H9 (cell line): ENCODE results near the gene KIF5C. TPM values are rescaled to one million over a fixed set of nuclear protein-coding genes. Genes with fewer than 3 reads are reported as not detected.

Source experiments
- DNase-seq: peaks from one replicate; pipeline ENCODE4 v3.0.0-alpha.2; 2017
- H2AFZ ChIP-seq: one replicate; pipeline ENCODE4 v1.6.1; 2013; ENCODE audit warnings: mild to moderate bottlenecking, low read length, control low read depth, moderate library complexity
- H2AK5ac ChIP-seq: 2 replicates; pipeline ENCODE4 v1.6.1; 2013; ENCODE audit warnings: low read length, control low read depth, mixed read lengths; ENCODE audit not compliant: insufficient read length
- H2BK120ac ChIP-seq: one replicate; pipeline ENCODE4 v1.6.1; 2013; ENCODE audit warnings: low read depth, mild to moderate bottlenecking, low read length, control low read depth, inconsistent platforms; ENCODE audit not compliant: poor library complexity, severe bottlenecking
- H2BK12ac ChIP-seq: 2 replicates; pipeline ENCODE4 v1.6.1; 2013; ENCODE audit warnings: low read length, control low read depth, mixed read lengths, low read depth; ENCODE audit not compliant: insufficient read length
- H2BK15ac ChIP-seq: 2 replicates; pipeline ENCODE4 v1.6.1; 2013; ENCODE audit warnings: low read depth, low read length, control low read depth
- H2BK20ac ChIP-seq: one replicate; pipeline ENCODE4 v1.6.1; 2013; ENCODE audit warnings: low read depth, mild to moderate bottlenecking, low read length, control low read depth, inconsistent platforms; ENCODE audit not compliant: poor library complexity, severe bottlenecking
- H2BK5ac ChIP-seq: 2 replicates; pipeline ENCODE4 v1.6.1; 2013; ENCODE audit warnings: low read length, control low read depth, mixed read lengths; ENCODE audit not compliant: insufficient read length
- H3K14ac ChIP-seq: 2 replicates; pipeline ENCODE4 v1.6.1; 2013; ENCODE audit warnings: low read length, control low read depth; ENCODE audit not compliant: insufficient read depth
- H3K18ac ChIP-seq: 2 replicates; pipeline ENCODE4 v1.6.1; 2013; ENCODE audit warnings: low read depth, mild to moderate bottlenecking, mixed read lengths, low read length, control low read depth; ENCODE audit not compliant: insufficient read length
- H3K23ac ChIP-seq: 2 replicates; pipeline ENCODE4 v1.6.1; 2013; ENCODE audit warnings: low read length, control low read depth, mixed read lengths, low read depth; ENCODE audit not compliant: insufficient read length
- H3K23me2 ChIP-seq: 2 replicates; pipeline ENCODE4 v1.6.1; 2013; ENCODE audit warnings: low read depth, mild to moderate bottlenecking, mixed read lengths, low read length, control low read depth; ENCODE audit not compliant: insufficient read length, poor library complexity, severe bottlenecking
- H3K27ac ChIP-seq: 2 replicates; pipeline ENCODE4 v1.5.1; 2013; ENCODE audit warnings: low read length, control low read depth, mixed read lengths, low read depth; ENCODE audit not compliant: insufficient read length
- H3K27me3 ChIP-seq: 2 replicates; pipeline ENCODE4 v1.6.1; 2013; ENCODE audit warnings: low read length, control low read depth, inconsistent platforms; ENCODE audit not compliant: insufficient read depth
- H3K4ac ChIP-seq: 2 replicates; pipeline ENCODE4 v1.6.1; 2013; ENCODE audit warnings: low read depth, mild to moderate bottlenecking, control low read depth, inconsistent platforms, low read length, moderate library complexity
- H3K4me1 ChIP-seq: 2 replicates; pipeline ENCODE4 v1.6.1; 2013; ENCODE audit warnings: low read length, control low read depth, inconsistent platforms; ENCODE audit not compliant: insufficient read depth
- H3K4me2 ChIP-seq: 2 replicates; pipeline ENCODE4 v1.6.1; 2013; ENCODE audit warnings: low read length, control low read depth, mixed read lengths; ENCODE audit not compliant: insufficient read length, insufficient read depth
- H3K56ac ChIP-seq: 2 replicates; pipeline ENCODE4 v1.6.1; 2013; ENCODE audit warnings: low read depth, mild to moderate bottlenecking, mixed read lengths, low read length, control low read depth; ENCODE audit not compliant: insufficient read length
- H3K79me1 ChIP-seq: 2 replicates; pipeline ENCODE4 v1.6.1; 2013; ENCODE audit warnings: low read depth, mild to moderate bottlenecking, moderate library complexity, low read length, control low read depth, inconsistent platforms; ENCODE audit not compliant: insufficient read depth, poor library complexity, severe bottlenecking
- H3K79me2 ChIP-seq: 2 replicates; pipeline ENCODE4 v1.6.1; 2013; ENCODE audit warnings: low read length, control low read depth, inconsistent platforms; ENCODE audit not compliant: insufficient read depth
- H3K9ac ChIP-seq: 2 replicates; pipeline ENCODE4 v1.6.1; 2013; ENCODE audit warnings: low read length, control low read depth, mixed read lengths; ENCODE audit not compliant: insufficient read length; ENCODE audit errors: extremely low read depth
- H3K9me3 ChIP-seq: one replicate; pipeline ENCODE4 v1.6.1; 2013; ENCODE audit warnings: low read depth, low read length, inconsistent platforms; ENCODE audit not compliant: control insufficient read depth
- H3T11ph ChIP-seq: one replicate; pipeline ENCODE4 v1.6.1; 2013; ENCODE audit warnings: mild to moderate bottlenecking, low read length, control low read depth, inconsistent platforms
- H4K20me1 ChIP-seq: one replicate; pipeline ENCODE4 v1.6.1; 2013; ENCODE audit not compliant: control insufficient read depth, insufficient read length, insufficient read depth
- H4K5ac ChIP-seq: 2 replicates; pipeline ENCODE4 v1.6.1; 2013; ENCODE audit warnings: low read depth, mild to moderate bottlenecking, mixed read lengths, low read length, control low read depth; ENCODE audit not compliant: insufficient read length
- H4K8ac ChIP-seq: replicated peaks from 2 replicates; pipeline ENCODE4 v1.6.1; 2013; ENCODE audit warnings: low read length, control low read depth, mixed read lengths, low read depth; ENCODE audit not compliant: insufficient read length
- H4K91ac ChIP-seq: 2 replicates; pipeline ENCODE4 v1.6.1; 2013; ENCODE audit warnings: low read depth, mild to moderate bottlenecking, moderate library complexity, mixed read lengths, low read length, control low read depth; ENCODE audit not compliant: insufficient read length
- H3K27ac Mint-ChIP-seq, 3 experiments: 2 replicates in 2 of 3; 3 replicates in 1 of 3; pipeline ENCODE4 v1.8.0; 2020 to 2021; ENCODE audit warnings: mixed read lengths in 3 of 3, mild to moderate bottlenecking in 1 of 3, moderate library complexity in 1 of 3
- H3K27me3 Mint-ChIP-seq: 2 replicates; pipeline ENCODE4 v1.8.0; 2021; ENCODE audit warnings: low read depth, mild to moderate bottlenecking, moderate library complexity, mixed read lengths
- H3K36me3 Mint-ChIP-seq, 3 experiments: 2 replicates in 2 of 3; 3 replicates in 1 of 3; pipeline ENCODE4 v1.8.0; 2020 to 2021; ENCODE audit warnings: low read depth in 3 of 3, mixed read lengths in 3 of 3; ENCODE audit not compliant: insufficient read depth in 1 of 3
- H3K4me1 Mint-ChIP-seq, 2 experiments: 2 replicates each; pipeline ENCODE4 v1.8.0; 2020; ENCODE audit warnings: mixed read lengths in 2 of 2
- H3K4me3 Mint-ChIP-seq, 2 experiments: 2 replicates in 1 of 2; 3 replicates in 1 of 2; pipeline ENCODE4 v1.8.0; 2020 to 2021; ENCODE audit warnings: mild to moderate bottlenecking in 2 of 2, mixed read lengths in 2 of 2, moderate library complexity in 1 of 2
- H3K9me3 Mint-ChIP-seq, 2 experiments: 2 replicates in 1 of 2; 3 replicates in 1 of 2; pipeline ENCODE4 v1.8.0; 2020; ENCODE audit warnings: mild to moderate bottlenecking in 2 of 2, mixed read lengths in 2 of 2, moderate library complexity in 1 of 2
- CTCF ChIP-seq: fragments of 200-600 bp; sonication (generic); conservative IDR thresholded peaks from 3 replicates; pipeline ENCODE4 v1.8.0; 2021; ENCODE audit warnings: antibody characterized with exemption, mild to moderate bottlenecking
- WGBS: extraction: QIAGEN DNeasy Blood & Tissue Kit; methylation state at CpG from one replicate; pipeline ENCODE4 v1.1.7; 2013; ENCODE audit warnings: missing lambda C conversion rate, low lambda C conversion rate, mixed read lengths; ENCODE audit not compliant: insufficient read length; ENCODE audit errors: extremely low coverage; 5-methylcytosine and 5-hydroxymethylcytosine counted together
- total RNA-seq: library from RNA; stranded (reverse); gene quantifications from 2 replicates; pipeline ENCODE4 v1.2.1, GENCODE V29; 2021

The KIF5C gene
- total RNA-seq, 1 experiment from 2014 or later, result 52.9 TPM

GRCh38 chr2:148932536-148932935 lies 57.5 kb downstream of the KIF5C start:
- H3K9me3 ChIP-seq, result no peaks in the 10 kb centered on the region
- Mint-ChIP-seq H3K27me3 (no peaks in the 10 kb centered on the region), H3K36me3 (peaks cover 6 to 15% (median 9%) of the 10 kb centered on the region in 3 experiments; a peak in 6 of 7 replicates), H3K27ac (no peak overlapping the region), H3K4me1 (peaks cover 26 to 31% of the 10 kb centered on the region in 2 experiments), H3K9me3 (no peaks in the 10 kb centered on the region; a peak in 1 of 5 replicates), H3K4me3 (no peak overlapping the region)
- no peak overlapping the region for H2BK20ac ChIP-seq
- no peak overlapping the region for H2AK5ac ChIP-seq
- H3K79me2 ChIP-seq, result no peaks in the 10 kb centered on the region
- H3K14ac ChIP-seq, result no peak overlapping the region
- no peak overlapping the region for H2BK5ac ChIP-seq
- no peak overlapping the region for H3K4ac ChIP-seq
- WGBS, result no CpG with 5 or more reads among the region's 7 CpGs
- H4K8ac ChIP-seq, result no peak overlapping the region
- H3K23me2 ChIP-seq, result no peaks in the 10 kb centered on the region
- peaks cover 2% of the 10 kb centered on the region for H4K20me1 ChIP-seq
- no peak overlapping the region for H2BK120ac ChIP-seq
- H2BK15ac ChIP-seq, result no peak overlapping the region
- no peak for DNase-seq
- no peak overlapping the region for H3K4me2 ChIP-seq
- H3K27ac ChIP-seq, result no peak overlapping the region
- H3K56ac ChIP-seq, result no peak overlapping the region
- no peak overlapping the region for H2AFZ ChIP-seq
- H3K4me1 ChIP-seq, result peaks cover 2% of the 10 kb centered on the region; the same call in 1 of the 2 replicates
- no peak overlapping the region for H4K5ac ChIP-seq
- H3K23ac ChIP-seq, result no peak overlapping the region
- no peak overlapping the region for H3K9ac ChIP-seq
- no peaks in the 10 kb centered on the region for H3K79me1 ChIP-seq
- no peaks in the 10 kb centered on the region for H3K27me3 ChIP-seq
- H3K18ac ChIP-seq, result no peak overlapping the region
- H4K91ac ChIP-seq, result no peak overlapping the region
- no peak overlapping the region for H2BK12ac ChIP-seq
- no peak for TF ChIP-seq CTCF
- no peak overlapping the region for H3T11ph ChIP-seq
